Keratinocyte (primary cell): ENCODE measurements around the gene DCHS1. TPM values are rescaled to one million over a fixed set of nuclear protein-coding genes. Genes with fewer than 3 reads are reported as not detected.

Source experiments
- DNase-seq: peaks from one replicate; pipeline ENCODE4 v3.0.0-alpha.2; 2011; ENCODE audit warnings: low read depth, missing footprints, low spot score
- FAIRE-seq: peaks from 2 replicates; lab custom pipeline; 2011; peaks lifted over from hg19 to GRCh38; lab: Jason Lieb, UNC
- H2AFZ ChIP-seq: 2 replicates; pipeline ENCODE4 v1.6.0; 2012; ENCODE audit warnings: low read length, control low read depth, inconsistent platforms; ENCODE audit not compliant: control insufficient read depth
- H3K27ac ChIP-seq: 2 replicates; pipeline ENCODE4 v1.5.1; 2011; ENCODE audit warnings: low read length; ENCODE audit not compliant: control insufficient read depth, insufficient read depth
- H3K27me3 ChIP-seq: 3 replicates; pipeline ENCODE4 v1.6.0; 2011; ENCODE audit warnings: low read length; ENCODE audit not compliant: control insufficient read depth, insufficient read depth; ENCODE audit errors: extremely low read depth
- H3K36me3 ChIP-seq, 2 experiments: 2 replicates in 1 of 2; 3 replicates in 1 of 2; pipeline ENCODE4 v1.5.1; 2011; ENCODE audit warnings: low read length in 2 of 2, mild to moderate bottlenecking in 1 of 2; ENCODE audit not compliant: control insufficient read depth in 2 of 2, insufficient read depth in 2 of 2; ENCODE audit errors: extremely low read depth in 1 of 2
- H3K4me1 ChIP-seq: 3 replicates; pipeline ENCODE4 v1.5.1; 2011; ENCODE audit warnings: low read length; ENCODE audit not compliant: control insufficient read depth, insufficient read depth; ENCODE audit errors: extremely low read depth
- H3K4me2 ChIP-seq: 3 replicates; pipeline ENCODE4 v1.6.0; 2011; ENCODE audit warnings: low read depth, low read length; ENCODE audit not compliant: control insufficient read depth, insufficient read depth; ENCODE audit errors: extremely low read depth
- H3K4me3 ChIP-seq, 3 experiments: fragments of 200-600 bp in 1 of 3; sonication (generic) in 1 of 3; 2 replicates in 2 of 3; 3 replicates in 1 of 3; pipeline ENCODE4 v1.5.1; 2011 to 2016; ENCODE audit warnings: low read length in 3 of 3, mild to moderate bottlenecking in 3 of 3, control low read depth in 2 of 3, inconsistent platforms in 1 of 3, low read depth in 1 of 3, mixed read lengths in 1 of 3, mixed run types in 1 of 3, moderate library complexity in 1 of 3; ENCODE audit not compliant: control insufficient read depth in 2 of 3, insufficient read depth in 2 of 3; ENCODE audit errors: extremely low read depth in 1 of 3
- H3K79me2 ChIP-seq: 2 replicates; pipeline ENCODE4 v1.6.0; 2012; ENCODE audit warnings: low read length; ENCODE audit not compliant: control insufficient read depth, insufficient read depth
- H3K9ac ChIP-seq: 3 replicates; pipeline ENCODE4 v1.6.0; 2011; ENCODE audit warnings: low read length; ENCODE audit not compliant: control insufficient read depth, insufficient read depth; ENCODE audit errors: extremely low read depth
- H3K9me1 ChIP-seq: 3 replicates; pipeline ENCODE4 v1.6.0; 2011; ENCODE audit warnings: low read length; ENCODE audit not compliant: control insufficient read depth, insufficient read depth; ENCODE audit errors: extremely low read depth
- H3K9me3 ChIP-seq: 2 replicates; pipeline ENCODE4 v1.5.1; 2012; ENCODE audit warnings: low read depth, low read length; ENCODE audit not compliant: control insufficient read depth
- H4K20me1 ChIP-seq: 3 replicates; pipeline ENCODE4 v1.6.0; 2011; ENCODE audit warnings: low read length; ENCODE audit not compliant: control insufficient read depth, insufficient read depth; ENCODE audit errors: extremely low read depth
- CTCF ChIP-seq, 3 experiments: IDR thresholded peaks in 1 of 3; conservative IDR thresholded peaks in 1 of 3; optimal IDR thresholded peaks in 1 of 3; 2 replicates in 2 of 3; 3 replicates in 1 of 3; pipeline versions ENCODE3 to v1.5.1; 2011; ENCODE audit warnings: low read length in 3 of 3, mild to moderate bottlenecking in 3 of 3, moderate library complexity in 2 of 3, control low read depth in 1 of 3, inconsistent platforms in 1 of 3; ENCODE audit not compliant: insufficient read depth in 2 of 3; ENCODE audit errors: extremely low read depth in 1 of 3
- EZH2 ChIP-seq: IDR thresholded peaks from one replicate; pipeline ENCODE4 v1.6.1; 2012; ENCODE audit warnings: inconsistent platforms, mild to moderate bottlenecking, low read length, moderate library complexity
- dilution Hi-C: fragments of 300-500 bp; cut with MboI; formaldehyde crosslinking; loops from one replicate; pipeline ENCODE4 v1.7.0; 2020; ENCODE audit warnings: low sequenced_read_pairs; ENCODE audit not compliant: extremely low pct_ligation_motif_present
- polyA plus RNA-seq, 5 experiments: library from polyadenylated mRNA; depleted of rRNA in 3 of 5; stranded (reverse) in 3 of 5; stranded (forward) in 1 of 5; unstranded in 1 of 5; fragments of >200 nt; gene quantifications; 1 replicate in 1 of 5; 2 replicates in 3 of 5; 3 replicates in 1 of 5; pipeline versions ENCODE4 v1.2.1 to v1.2.3, GENCODE V29; 2011 to 2012; ENCODE audit warnings: missing spikeins in 2 of 5, low read depth in 1 of 5, low replicate concordance in 1 of 5

The DCHS1 gene
- polyA plus RNA-seq, 1 donor (not counting 4 experiments of a cell fraction or from before 2014, with no cell fraction given): 0.03 TPM

DNA sequence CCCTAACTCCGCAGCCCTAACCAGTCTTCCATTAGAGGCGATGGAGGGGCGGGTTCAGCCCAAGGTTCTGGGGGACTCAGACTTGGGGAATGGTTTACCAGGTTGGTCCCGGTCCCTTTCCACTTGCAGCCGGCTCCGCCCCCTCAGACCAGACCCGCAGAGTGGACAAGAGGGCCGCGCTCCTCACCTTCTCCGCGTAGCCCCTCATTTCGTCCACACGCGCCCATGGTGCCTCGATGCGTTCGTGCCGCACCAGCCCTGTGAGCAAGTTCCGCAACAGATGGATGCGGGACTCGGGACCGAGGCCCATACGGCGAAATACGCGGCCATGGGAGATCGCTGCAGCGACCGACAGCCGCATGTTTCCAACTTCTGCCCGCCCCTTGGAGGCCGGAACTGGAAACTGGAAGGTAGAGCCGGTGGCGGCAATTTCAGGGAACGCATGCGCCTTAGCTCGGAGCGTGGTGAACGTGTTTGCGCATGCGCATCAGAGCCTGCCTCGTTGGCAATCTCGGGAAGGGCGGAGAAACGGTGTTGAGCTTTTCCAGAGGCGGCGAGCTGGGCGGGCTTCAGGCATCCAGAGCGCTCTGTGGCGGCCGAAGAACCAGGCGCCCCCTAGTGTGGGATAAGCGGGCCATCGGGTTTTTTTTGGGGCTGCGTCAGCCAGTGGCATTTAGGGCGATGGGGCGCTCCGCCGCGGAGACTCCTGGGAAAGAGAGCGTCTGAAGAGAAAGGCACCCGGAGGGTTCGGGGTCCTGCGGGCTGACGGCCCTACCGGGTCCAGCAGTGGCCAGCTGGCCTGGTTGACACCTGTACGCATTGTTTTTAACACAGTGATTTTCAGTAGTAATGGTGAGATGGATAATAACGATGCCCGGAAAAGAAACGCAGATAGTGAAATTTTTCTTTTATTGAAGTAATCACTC is 27.6 kb upstream of the DCHS1 start, which contains the start of gene MRPL17:
Gene MRPL17, minus strand, starts transcription at position 405 of the 926 bp plus-strand sequence. Its CDS starts 44 bp downstream, at position 361.
- H4K20me1 ChIP-seq: no peaks in the 10 kb centered on the region
- no peak for TF ChIP-seq EZH2
- peak; percentile 72 to 97 (median 81) for TF ChIP-seq CTCF (optimal IDR thresholded peaks at IDR 0.05 in 1 of 3, IDR thresholded peaks at IDR 0.05 in 1 of 3, conservative IDR thresholded peaks at IDR 0.05 in 1 of 3; ENCODE audit: extremely low read depth in 1 of 3, insufficient read depth in 2 of 3, low read length in 3 of 3)
- peak within 1 kb of the TSS; percentile 97 for H3K4me2 ChIP-seq
- DNase-seq (peak; percentile 91), FAIRE-seq (peak; percentile 61)
- H3K36me3 ChIP-seq: peaks cover 7 to 10% of the 10 kb centered on the region in 2 experiments
- peak within 1 kb of the TSS; percentile 99 for H2AFZ ChIP-seq
- H3K9me3 ChIP-seq: no peaks in the 10 kb centered on the region
- peak within 1 kb of the TSS; percentile 90 for H3K9ac ChIP-seq
- peak within 1 kb of the TSS; percentile 80 for H3K27ac ChIP-seq
- H3K27me3 ChIP-seq: no peaks in the 10 kb centered on the region
- peaks cover 21% of the 10 kb centered on the region for H3K79me2 ChIP-seq
- dilution Hi-C loops: no loop called here
- peak within 1 kb of the TSS; percentile 89 to 95 (median 94) for H3K4me3 ChIP-seq
- no peaks in the 10 kb centered on the region for H3K9me1 ChIP-seq
- H3K4me1 ChIP-seq: peaks cover 14% of the 10 kb centered on the region

DNA sequence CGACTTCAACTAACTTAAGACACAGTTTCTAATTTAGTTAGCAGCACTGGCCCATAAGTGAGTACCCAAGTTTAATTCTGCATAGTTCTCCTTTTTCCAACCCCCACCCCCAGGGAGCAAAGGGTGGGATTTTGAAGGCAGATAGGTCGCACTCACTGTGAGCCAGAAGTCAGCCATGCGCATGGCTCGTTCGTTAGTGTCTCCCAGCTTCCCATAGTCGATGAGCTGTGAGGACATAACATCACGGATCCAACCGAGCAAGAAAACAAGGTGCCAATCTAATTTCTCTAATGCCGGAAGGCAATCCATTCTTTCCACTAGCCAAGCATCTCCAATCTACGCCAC is 27.0 kb upstream of the DCHS1 start:
- Histone ChIP-seq H3K27ac (peak overlapping the region; percentile 80), H3K9me1 (no peaks in the 10 kb centered on the region), H3K4me2 (peak overlapping the region; percentile 97), H3K27me3 (no peaks in the 10 kb centered on the region), H3K4me3 (peak overlapping the region; percentile 89 to 95 (median 94)), H3K9me3 (no peaks in the 10 kb centered on the region), H3K4me1 (peaks cover 14% of the 10 kb centered on the region), H3K9ac (peak overlapping the region; percentile 90), H3K36me3 (peaks cover 7 to 10% of the 10 kb centered on the region in 2 experiments), H3K79me2 (peaks cover 21% of the 10 kb centered on the region), H4K20me1 (no peaks in the 10 kb centered on the region), H2AFZ (peak overlapping the region; percentile 99)
- DNase-seq (no peak), FAIRE-seq (no peak)
- TF ChIP-seq EZH2 (no peak), CTCF (optimal IDR thresholded peaks at IDR 0.05 in 1 of 3, IDR thresholded peaks at IDR 0.05 in 1 of 3, conservative IDR thresholded peaks at IDR 0.05 in 1 of 3; ENCODE audit: extremely low read depth in 1 of 3, insufficient read depth in 2 of 3, low read length in 3 of 3) (no peak)
- dilution Hi-C loops: no loop called here
